NCI-H1694 treated with DMSO at 0.1 percent for 48 hours (cell line): ENCODE data around the gene MRGPRF.

ENCODE experiments used
- DNase-seq: peaks from one replicate; lab custom pipeline; 2025; lab: John Stamatoyannopoulos, UW

The MRGPRF gene

GRCh38 chr11:68963779-68964178 lies 49.3 kb downstream of the MRGPRF start:
- DNase-seq = no peak

- no peak for DNase-seq
Measured at GRCh38 chr11:68962527-68963250, 50.4 kb downstream of the MRGPRF start.

GRCh38 chr11:68961245-68961644 lies 51.8 kb downstream of the MRGPRF start:
- DNase-seq = no peak

- no peak for DNase-seq
Measured at GRCh38 chr11:68960294-68961071, 52.6 kb downstream of the MRGPRF start.

GRCh38 chr11:68959465-68960293 lies 53.4 kb downstream of the MRGPRF start:
- no peak for DNase-seq

- no peak for DNase-seq
Measured at GRCh38 chr11:68958211-68958610, 54.8 kb downstream of the MRGPRF start.

- no peak for DNase-seq
Measured at GRCh38 chr11:68956547-68957254, 56.3 kb downstream of the MRGPRF start.

GRCh38 chr11:68956142-68956541 lies 56.9 kb downstream of the MRGPRF start:
- no peak for DNase-seq

- no peak for DNase-seq
Measured at GRCh38 chr11:68955607-68955958, 57.5 kb downstream of the MRGPRF start.

- DNase-seq = no peak
Measured at GRCh38 chr11:68954836-68955606, 58.0 kb downstream of the MRGPRF start.
